HG02970 (cell line): ENCODE data around the gene KRT35.

Source experiments
- ATAC-seq: cut with Tn5 transposase; IDR thresholded peaks from one replicate; pipeline ENCODE4 v1.9.1; 2021; ENCODE audit warnings: mild to moderate bottlenecking, moderate library complexity, moderate number of reproducible peaks; ENCODE audit not compliant: unreplicated experiment, low FRiP score

KRT35 gene

GRCh38 chr17:41428591-41429291, 52.2 kb downstream of the KRT35 start:
- no peak for ATAC-seq
